ENCODE results near the gene P2RX2. TPM values are rescaled to one million over a fixed set of nuclear protein-coding genes. Genes with fewer than 3 reads are reported as not detected.

Gene P2RX2
- total RNA-seq, 2 donors from 2014 or later = not detected

DNA sequence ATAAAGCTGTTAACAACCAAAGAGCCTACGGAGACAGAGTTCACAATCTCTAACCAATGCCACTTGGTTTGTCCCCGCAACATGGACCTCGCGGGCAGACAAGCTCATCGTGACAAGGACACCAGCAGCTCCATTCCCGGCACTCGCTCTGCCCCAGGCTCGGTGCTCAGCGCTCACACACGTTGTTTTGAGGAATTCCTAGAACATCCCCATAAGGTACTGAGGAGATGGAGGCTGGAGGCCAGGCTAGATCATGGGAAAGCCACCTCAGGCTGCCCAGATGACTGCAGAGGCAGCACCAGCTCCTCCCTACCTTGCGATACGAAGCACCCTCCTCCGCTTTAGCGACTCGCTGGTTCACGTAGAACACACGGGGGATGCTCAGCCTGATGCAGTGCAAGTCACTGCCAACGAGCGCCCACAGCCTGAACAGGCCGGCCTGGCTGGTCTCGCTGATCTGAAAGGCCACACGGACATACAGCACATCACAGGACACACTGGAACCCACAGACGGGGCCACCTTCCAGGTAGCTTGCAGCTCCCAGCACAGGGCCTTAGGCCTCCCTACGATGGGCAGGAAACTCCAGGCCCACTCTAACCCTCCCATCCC, 30.1 kb downstream of the P2RX2 start:
- DNase-seq (ENCODE audit: low spot score) (no peak), ATAC-seq (ENCODE audit: insufficient number of reproducible peaks, low FRiP score, low read depth) (no peak)
- H3K9me3 ChIP-seq = no peaks in the 10 kb centered on the region
- no peak overlapping the region for H3K27ac ChIP-seq
- H3K4me1 ChIP-seq (ENCODE audit: control insufficient read depth in 1 of 2, low read depth in 2 of 2) = no peaks in the 10 kb centered on the region
- TF ChIP-seq, protein P1, sequence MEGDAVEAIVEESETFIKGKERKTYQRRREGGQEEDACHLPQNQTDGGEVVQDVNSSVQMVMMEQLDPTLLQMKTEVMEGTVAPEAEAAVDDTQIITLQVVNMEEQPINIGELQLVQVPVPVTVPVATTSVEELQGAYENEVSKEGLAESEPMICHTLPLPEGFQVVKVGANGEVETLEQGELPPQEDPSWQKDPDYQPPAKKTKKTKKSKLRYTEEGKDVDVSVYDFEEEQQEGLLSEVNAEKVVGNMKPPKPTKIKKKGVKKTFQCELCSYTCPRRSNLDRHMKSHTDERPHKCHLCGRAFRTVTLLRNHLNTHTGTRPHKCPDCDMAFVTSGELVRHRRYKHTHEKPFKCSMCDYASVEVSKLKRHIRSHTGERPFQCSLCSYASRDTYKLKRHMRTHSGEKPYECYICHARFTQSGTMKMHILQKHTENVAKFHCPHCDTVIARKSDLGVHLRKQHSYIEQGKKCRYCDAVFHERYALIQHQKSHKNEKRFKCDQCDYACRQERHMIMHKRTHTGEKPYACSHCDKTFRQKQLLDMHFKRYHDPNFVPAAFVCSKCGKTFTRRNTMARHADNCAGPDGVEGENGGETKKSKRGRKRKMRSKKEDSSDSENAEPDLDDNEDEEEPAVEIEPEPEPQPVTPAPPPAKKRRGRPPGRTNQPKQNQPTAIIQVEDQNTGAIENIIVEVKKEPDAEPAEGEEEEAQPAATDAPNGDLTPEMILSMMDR (IDR thresholded peaks at IDR 0.05) = no peak
- H3K36me3 ChIP-seq = peaks cover 12% of the 10 kb centered on the region
- H3K27me3 ChIP-seq (replicated peaks; ENCODE audit: insufficient read depth) = no peaks in the 10 kb centered on the region
- H3K4me3 ChIP-seq = no peak overlapping the region

- TF ChIP-seq, protein P1 (IDR thresholded peaks at IDR 0.05) = no peak
- H3K4me1 ChIP-seq (ENCODE audit: control insufficient read depth in 1 of 2, low read depth in 2 of 2) = no peaks in the 10 kb centered on the region
- no peak overlapping the region for H3K27ac ChIP-seq
- no peaks in the 10 kb centered on the region for H3K27me3 ChIP-seq (replicated peaks; ENCODE audit: insufficient read depth)
- no peak overlapping the region for H3K4me3 ChIP-seq
- H3K36me3 ChIP-seq = peaks cover 12% of the 10 kb centered on the region
- ATAC-seq (ENCODE audit: insufficient number of reproducible peaks, low FRiP score, low read depth) (no peak), DNase-seq (ENCODE audit: low spot score) (no peak)
- H3K9me3 ChIP-seq = no peaks in the 10 kb centered on the region
These were observed 30.8 kb downstream of the P2RX2 start for GRCh38 chr12:132649226-132649945.

GRCh38 chr12:132651444-132652100, 33.0 kb downstream of the P2RX2 start:
- no peak overlapping the region for H3K4me3 ChIP-seq
- TF ChIP-seq, protein P1 (IDR thresholded peaks at IDR 0.05) = no peak
- H3K27me3 ChIP-seq (replicated peaks; ENCODE audit: insufficient read depth) = no peaks in the 10 kb centered on the region
- no peaks in the 10 kb centered on the region for H3K4me1 ChIP-seq (ENCODE audit: control insufficient read depth in 1 of 2, low read depth in 2 of 2)
- ATAC-seq (ENCODE audit: insufficient number of reproducible peaks, low FRiP score, low read depth) = no peak
- DNase-seq (ENCODE audit: low spot score) = no peak
- H3K9me3 ChIP-seq = no peaks in the 10 kb centered on the region
- H3K27ac ChIP-seq = no peak overlapping the region
- peaks cover 14% of the 10 kb centered on the region for H3K36me3 ChIP-seq

DNA sequence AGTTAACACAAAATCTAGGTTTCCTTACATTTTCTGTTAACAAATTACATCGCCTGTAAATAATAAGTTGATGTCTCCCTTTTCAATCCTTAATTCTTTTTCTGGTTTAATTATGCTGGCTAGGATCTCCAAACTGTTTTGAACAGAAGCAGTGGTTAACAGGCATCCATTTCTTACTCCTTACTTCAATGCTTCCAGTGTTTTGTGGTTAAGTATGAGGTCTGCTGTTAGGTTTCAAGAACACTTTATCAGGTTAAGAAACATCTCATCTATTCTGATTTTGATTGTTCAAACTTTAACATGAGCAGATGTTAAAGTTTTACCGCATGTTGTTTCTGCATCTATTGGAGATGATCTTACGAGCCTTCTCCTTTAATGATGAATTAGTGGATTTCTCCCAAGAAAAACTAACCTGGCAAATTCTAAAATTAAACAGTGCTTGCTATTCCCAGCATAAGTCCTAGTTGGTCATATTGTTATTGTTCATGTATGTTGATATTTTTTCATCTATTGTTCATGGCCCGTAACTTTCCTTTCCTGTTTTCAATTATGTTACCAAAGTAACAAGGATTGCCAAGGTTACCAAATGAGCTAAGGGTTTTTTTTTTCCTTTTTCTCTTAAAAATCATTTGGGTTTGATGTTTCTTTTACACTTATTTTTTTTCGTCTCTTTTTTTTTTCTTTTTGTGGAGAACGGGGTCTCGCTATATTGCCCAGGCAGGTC, 35.2 kb downstream of the P2RX2 start:
- peaks cover 28% of the 10 kb centered on the region for H3K36me3 ChIP-seq

More for the DNA sequence above, 35.2 kb downstream of the P2RX2 start:
- DNase-seq (ENCODE audit: low spot score) (no peak), ATAC-seq (ENCODE audit: insufficient number of reproducible peaks, low FRiP score, low read depth) (no peak)
- no peaks in the 10 kb centered on the region for H3K4me1 ChIP-seq (ENCODE audit: control insufficient read depth in 1 of 2, low read depth in 2 of 2)
- TF ChIP-seq, protein P1 (IDR thresholded peaks at IDR 0.05) = no peak
- H3K27me3 ChIP-seq (replicated peaks; ENCODE audit: insufficient read depth) = no peaks in the 10 kb centered on the region
- H3K4me3 ChIP-seq = no peak overlapping the region
- no peak overlapping the region for H3K27ac ChIP-seq
- H3K9me3 ChIP-seq = no peaks in the 10 kb centered on the region
